ENCODE data around the gene PCDH9. TPM values are rescaled to one million over a fixed set of nuclear protein-coding genes. Genes with fewer than 3 reads are reported as not detected.

Gene PCDH9
- total RNA-seq, 1 donor from 2014 or later: 5.1 TPM

DNA sequence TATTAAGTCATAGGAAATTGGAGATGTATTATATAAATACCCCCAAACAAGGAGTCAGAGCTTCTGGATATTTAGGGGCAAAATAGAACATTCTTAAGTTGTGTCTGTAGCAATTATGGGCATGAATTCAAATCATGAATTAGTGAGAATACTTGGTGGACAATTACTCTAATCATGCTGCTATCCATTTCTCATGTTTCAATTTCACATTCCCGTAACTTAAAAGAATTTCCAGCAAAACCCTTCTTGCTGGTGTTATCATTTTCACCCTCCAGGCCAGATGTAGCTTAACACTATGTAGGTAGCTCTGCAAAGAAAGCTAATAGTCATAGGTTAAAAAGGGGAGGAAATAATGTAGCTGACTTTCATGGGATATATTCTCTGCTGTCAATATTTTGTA lies 136.1 kb downstream of the PCDH9 start:
- TF ChIP-seq, protein P1, sequence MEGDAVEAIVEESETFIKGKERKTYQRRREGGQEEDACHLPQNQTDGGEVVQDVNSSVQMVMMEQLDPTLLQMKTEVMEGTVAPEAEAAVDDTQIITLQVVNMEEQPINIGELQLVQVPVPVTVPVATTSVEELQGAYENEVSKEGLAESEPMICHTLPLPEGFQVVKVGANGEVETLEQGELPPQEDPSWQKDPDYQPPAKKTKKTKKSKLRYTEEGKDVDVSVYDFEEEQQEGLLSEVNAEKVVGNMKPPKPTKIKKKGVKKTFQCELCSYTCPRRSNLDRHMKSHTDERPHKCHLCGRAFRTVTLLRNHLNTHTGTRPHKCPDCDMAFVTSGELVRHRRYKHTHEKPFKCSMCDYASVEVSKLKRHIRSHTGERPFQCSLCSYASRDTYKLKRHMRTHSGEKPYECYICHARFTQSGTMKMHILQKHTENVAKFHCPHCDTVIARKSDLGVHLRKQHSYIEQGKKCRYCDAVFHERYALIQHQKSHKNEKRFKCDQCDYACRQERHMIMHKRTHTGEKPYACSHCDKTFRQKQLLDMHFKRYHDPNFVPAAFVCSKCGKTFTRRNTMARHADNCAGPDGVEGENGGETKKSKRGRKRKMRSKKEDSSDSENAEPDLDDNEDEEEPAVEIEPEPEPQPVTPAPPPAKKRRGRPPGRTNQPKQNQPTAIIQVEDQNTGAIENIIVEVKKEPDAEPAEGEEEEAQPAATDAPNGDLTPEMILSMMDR (IDR thresholded peaks at IDR 0.05): no peak
- ATAC-seq (no peak), DNase-seq (no peak)
- Histone ChIP-seq H3K4me1 (no peaks in the 10 kb centered on the region), H3K9me3 (no peaks in the 10 kb centered on the region), H3K27me3 (no peaks in the 10 kb centered on the region), H3K36me3 (no peaks in the 10 kb centered on the region), H3K27ac (no peak overlapping the region), H3K4me3 (no peak overlapping the region)
- intact Hi-C loops (cut with DNase I): no loop called here

DNA sequence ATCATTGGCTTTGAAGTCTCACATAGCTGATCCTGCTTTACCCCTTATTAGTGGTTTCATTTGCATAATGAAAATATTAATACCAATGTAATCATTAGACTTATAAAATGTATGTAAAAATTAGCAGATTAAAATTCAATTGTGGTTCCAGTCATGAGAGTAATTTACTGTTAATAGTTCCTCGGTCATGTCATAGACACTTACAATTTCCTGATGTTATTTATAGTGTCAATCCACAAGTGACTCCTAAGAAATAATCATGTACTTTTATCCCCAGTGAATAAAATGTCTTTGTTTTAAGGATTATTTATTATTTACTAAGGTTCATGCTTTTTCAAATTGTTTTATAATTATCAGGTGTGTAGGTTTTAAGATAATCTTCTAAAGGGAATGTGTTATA lies 138.5 kb downstream of the PCDH9 start:
- no peaks in the 10 kb centered on the region for H3K36me3 ChIP-seq
- intact Hi-C loops (cut with DNase I): no loop called here

DNA sequence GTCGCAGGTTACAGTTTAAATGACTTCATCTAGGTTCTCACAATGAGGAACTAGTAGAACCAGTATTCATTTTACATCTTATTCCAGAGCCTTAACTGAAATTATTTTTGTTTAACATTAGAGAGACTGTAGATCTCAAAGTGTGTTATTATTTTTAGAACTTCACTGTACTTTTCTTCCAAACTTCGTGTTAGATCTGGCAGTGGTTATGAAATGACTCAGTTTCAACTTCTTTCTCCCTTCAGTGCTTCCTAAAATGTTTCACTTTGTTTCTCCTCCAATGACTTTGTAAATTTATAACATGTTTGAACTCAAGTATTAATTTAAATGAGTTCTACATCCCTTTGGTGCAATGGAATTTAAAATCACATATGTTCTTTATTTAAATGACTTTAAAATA lies 139.3 kb downstream of the PCDH9 start:
- Histone ChIP-seq H3K4me3 (no peak overlapping the region), H3K4me1 (no peaks in the 10 kb centered on the region), H3K27me3 (no peaks in the 10 kb centered on the region), H3K27ac (no peak overlapping the region), H3K9me3 (no peaks in the 10 kb centered on the region), H3K36me3 (no peaks in the 10 kb centered on the region)
- intact Hi-C loops (cut with DNase I): no loop called here
- no peak for ATAC-seq
- DNase-seq: no peak
- TF ChIP-seq, protein P1 (IDR thresholded peaks at IDR 0.05): no peak

More for the DNA sequence above, 138.5 kb downstream of the PCDH9 start:
- Histone ChIP-seq H3K27me3 (no peaks in the 10 kb centered on the region), H3K9me3 (no peaks in the 10 kb centered on the region), H3K4me3 (no peak overlapping the region), H3K27ac (no peak overlapping the region), H3K4me1 (no peaks in the 10 kb centered on the region)
- DNase-seq: no peak
- TF ChIP-seq, protein P1 (IDR thresholded peaks at IDR 0.05): no peak
- no peak for ATAC-seq

DNA sequence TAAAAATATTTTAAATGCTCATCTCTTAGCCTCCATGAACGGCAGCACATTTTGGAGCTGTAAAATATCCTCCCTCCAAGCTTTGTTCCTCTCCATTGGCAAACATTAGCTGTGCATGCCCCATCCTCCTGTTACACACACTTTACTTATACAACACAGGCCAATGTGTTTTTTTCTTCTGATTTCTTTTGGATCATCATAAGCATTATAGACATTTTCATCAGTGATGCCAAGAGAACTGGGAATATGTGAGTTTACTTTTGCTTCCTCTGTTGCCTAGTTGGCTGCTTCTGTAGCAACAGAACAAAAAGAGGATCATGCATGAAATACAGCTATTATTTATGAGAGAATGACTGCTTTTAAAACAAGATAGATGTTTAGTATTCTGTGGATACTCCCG lies 142.6 kb downstream of the PCDH9 start:
- DNase-seq: no peak
- H3K4me1 ChIP-seq: no peaks in the 10 kb centered on the region
- H3K4me3 ChIP-seq: no peak overlapping the region
- TF ChIP-seq, protein P1 (IDR thresholded peaks at IDR 0.05): no peak
- H3K27ac ChIP-seq: no peak overlapping the region
- no peaks in the 10 kb centered on the region for H3K9me3 ChIP-seq
- no peaks in the 10 kb centered on the region for H3K36me3 ChIP-seq
- no peak for ATAC-seq
- intact Hi-C loops (cut with DNase I): no loop called here
- H3K27me3 ChIP-seq: no peaks in the 10 kb centered on the region

DNA sequence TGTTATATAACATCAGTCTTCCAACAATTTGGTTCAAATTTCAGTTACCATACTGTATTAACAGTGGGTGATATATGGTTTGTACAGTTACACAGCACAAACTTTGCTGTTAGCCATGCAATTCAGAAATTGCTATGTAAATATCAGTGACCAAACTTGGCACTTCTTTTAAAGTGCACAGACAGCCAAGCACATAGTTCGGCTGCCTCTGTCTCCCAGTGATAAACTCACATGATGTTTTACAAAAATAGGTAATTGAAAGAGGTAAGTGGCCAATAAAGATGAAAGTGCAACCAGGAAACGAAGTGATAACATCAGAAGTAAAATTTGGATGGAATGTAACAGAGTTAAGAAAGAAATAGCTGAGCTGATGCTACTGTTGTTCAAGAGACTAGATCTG lies 143.9 kb downstream of the PCDH9 start:
- TF ChIP-seq, protein P1 (IDR thresholded peaks at IDR 0.05): no peak
- intact Hi-C loops (cut with DNase I): no loop called here
- Histone ChIP-seq H3K9me3 (no peaks in the 10 kb centered on the region), H3K4me1 (no peaks in the 10 kb centered on the region), H3K27ac (no peak overlapping the region), H3K36me3 (no peaks in the 10 kb centered on the region), H3K4me3 (no peak overlapping the region), H3K27me3 (no peaks in the 10 kb centered on the region)
- ATAC-seq (peak; percentile 20), DNase-seq (no peak)

DNA sequence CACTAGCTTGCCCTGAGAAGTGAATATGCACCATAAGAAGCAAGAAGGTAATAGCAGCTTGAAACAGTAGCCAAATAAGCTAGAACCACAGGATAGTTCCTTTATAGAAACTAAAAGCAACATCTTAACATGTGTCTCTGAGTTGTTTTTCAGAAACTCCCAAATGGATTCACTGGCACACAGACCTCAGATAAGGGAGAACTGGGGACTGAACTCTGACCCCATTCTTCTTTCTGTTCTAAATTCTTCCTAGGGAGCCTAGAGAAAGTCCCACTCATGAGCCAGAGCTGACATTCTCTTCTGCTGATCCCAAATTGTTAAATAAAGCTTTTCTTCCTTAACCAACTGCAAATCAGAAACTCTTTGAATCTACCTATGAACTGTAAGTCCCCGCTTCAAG lies 146.1 kb downstream of the PCDH9 start:
- intact Hi-C loops (cut with DNase I): no loop called here
- Histone ChIP-seq H3K27ac (no peak overlapping the region), H3K27me3 (no peaks in the 10 kb centered on the region), H3K4me1 (no peaks in the 10 kb centered on the region), H3K9me3 (no peaks in the 10 kb centered on the region), H3K4me3 (no peak overlapping the region), H3K36me3 (no peaks in the 10 kb centered on the region)
- DNase-seq (no peak), ATAC-seq (no peak)
- TF ChIP-seq, protein P1 (IDR thresholded peaks at IDR 0.05): no peak
